Measurements from ENCODE around the gene SYNDIG1L. TPM values are rescaled to one million over a fixed set of nuclear protein-coding genes. Genes with fewer than 3 reads are reported as not detected.

Gene SYNDIG1L
- under 1 TPM in 2 of 3 donors, not detected in 1; 0.14 to 0.22 TPM for total RNA-seq
- long read RNA-seq, donor 1: 0 reads
- long read RNA-seq, donor 2: 0 reads

DNA sequence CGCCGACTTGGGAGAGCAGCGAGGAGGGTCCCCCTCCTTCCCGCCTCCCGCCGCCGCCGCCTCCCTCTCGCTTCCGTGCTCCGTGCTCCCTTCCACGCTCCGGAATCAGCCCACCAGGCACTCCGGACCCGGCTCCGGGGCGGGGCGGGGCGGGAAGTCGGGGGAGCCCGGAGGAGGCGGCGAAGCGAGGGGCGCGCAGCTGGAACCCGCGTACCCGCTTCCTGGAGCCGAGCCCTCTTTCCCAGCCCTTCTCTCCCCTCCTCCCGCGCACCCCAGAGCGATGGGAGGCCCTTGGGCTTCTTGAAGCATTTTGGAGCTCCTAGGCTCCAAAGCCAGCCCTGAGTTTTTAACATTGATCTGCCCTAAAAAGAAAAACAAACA lies at the start of gene SYNDIG1L:
TSS of gene SYNDIG1L (minus strand) at position 9 of the 381 bp plus-strand sequence. CDS start 16,466 bp downstream, outside the sequence.
- Histone ChIP-seq H3K4me1 (ENCODE audit: low read depth) (no peaks in the 10 kb centered on the region), H3K36me3 (ENCODE audit: low read depth) (no peaks in the 10 kb centered on the region), H3K4me3 (no peak within 1 kb of the TSS), H3K9me3 (no peaks in the 10 kb centered on the region)
- TF ChIP-seq, protein P1, sequence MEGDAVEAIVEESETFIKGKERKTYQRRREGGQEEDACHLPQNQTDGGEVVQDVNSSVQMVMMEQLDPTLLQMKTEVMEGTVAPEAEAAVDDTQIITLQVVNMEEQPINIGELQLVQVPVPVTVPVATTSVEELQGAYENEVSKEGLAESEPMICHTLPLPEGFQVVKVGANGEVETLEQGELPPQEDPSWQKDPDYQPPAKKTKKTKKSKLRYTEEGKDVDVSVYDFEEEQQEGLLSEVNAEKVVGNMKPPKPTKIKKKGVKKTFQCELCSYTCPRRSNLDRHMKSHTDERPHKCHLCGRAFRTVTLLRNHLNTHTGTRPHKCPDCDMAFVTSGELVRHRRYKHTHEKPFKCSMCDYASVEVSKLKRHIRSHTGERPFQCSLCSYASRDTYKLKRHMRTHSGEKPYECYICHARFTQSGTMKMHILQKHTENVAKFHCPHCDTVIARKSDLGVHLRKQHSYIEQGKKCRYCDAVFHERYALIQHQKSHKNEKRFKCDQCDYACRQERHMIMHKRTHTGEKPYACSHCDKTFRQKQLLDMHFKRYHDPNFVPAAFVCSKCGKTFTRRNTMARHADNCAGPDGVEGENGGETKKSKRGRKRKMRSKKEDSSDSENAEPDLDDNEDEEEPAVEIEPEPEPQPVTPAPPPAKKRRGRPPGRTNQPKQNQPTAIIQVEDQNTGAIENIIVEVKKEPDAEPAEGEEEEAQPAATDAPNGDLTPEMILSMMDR (IDR thresholded peaks at IDR 0.05): no peak
- intact Hi-C loops (cut with DNase I, micrococcal nuclease): no loop called here
- DNase-seq (no peak), ATAC-seq (no peak)

DNA sequence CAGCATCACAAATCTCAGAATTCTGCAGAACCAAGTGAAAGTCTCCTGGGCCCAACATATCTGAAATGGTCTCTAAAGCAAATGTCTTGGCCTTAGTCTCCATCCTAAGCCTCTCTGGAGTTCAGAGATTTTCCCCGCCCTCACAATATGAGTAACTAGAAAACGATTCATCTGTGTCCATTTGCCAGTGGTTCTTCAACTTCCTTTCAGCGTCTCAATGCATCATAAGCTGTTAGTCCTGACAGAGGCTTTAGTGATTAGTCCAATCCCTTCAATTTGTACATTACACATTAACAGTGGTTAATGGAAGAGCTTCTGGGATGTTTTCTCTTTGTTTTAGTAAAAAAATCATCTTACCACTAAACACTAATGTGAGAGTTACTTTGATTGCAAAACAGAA lies 49.7 kb upstream of the SYNDIG1L start:
- H3K36me3 ChIP-seq (ENCODE audit: low read depth): no peaks in the 10 kb centered on the region
- ATAC-seq (no peak), DNase-seq (no peak)
- no peaks in the 10 kb centered on the region for H3K4me1 ChIP-seq (ENCODE audit: low read depth)
- no peak overlapping the region for H3K4me3 ChIP-seq
- intact Hi-C loops (cut with DNase I, micrococcal nuclease): loop anchor here (10.0 kb wide), 1 partner anchor 111 kb away; no protein-coding TSS in a partner anchor
- H3K9me3 ChIP-seq: no peaks in the 10 kb centered on the region
- TF ChIP-seq, protein P1 (IDR thresholded peaks at IDR 0.05): no peak

DNA sequence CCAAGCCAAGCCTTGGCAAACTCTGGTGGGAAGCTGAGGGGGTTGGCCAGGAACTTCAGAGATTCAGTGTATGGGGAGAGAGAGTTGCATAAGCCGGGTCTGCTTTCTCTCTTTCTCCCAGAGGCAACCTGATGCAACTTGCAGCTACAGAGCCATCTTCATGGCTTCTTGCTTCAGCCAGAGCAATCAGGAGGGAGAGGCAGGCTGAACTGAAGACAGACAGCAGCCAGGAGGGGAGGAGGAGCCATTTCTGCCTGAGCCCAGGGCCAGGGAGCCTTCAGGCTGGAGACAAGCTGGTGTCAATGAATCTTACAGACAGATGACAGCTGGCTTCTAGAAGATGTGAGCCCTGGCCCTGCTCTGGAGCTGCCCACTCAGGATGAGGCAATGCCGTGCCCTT lies 48.4 kb upstream of the SYNDIG1L start:
- intact Hi-C loops (cut with DNase I, micrococcal nuclease): loop anchor here (10.0 kb wide), 1 partner anchor 110 kb away; no protein-coding TSS in a partner anchor
- ATAC-seq: no peak
- H3K36me3 ChIP-seq (ENCODE audit: low read depth): no peaks in the 10 kb centered on the region

DNA sequence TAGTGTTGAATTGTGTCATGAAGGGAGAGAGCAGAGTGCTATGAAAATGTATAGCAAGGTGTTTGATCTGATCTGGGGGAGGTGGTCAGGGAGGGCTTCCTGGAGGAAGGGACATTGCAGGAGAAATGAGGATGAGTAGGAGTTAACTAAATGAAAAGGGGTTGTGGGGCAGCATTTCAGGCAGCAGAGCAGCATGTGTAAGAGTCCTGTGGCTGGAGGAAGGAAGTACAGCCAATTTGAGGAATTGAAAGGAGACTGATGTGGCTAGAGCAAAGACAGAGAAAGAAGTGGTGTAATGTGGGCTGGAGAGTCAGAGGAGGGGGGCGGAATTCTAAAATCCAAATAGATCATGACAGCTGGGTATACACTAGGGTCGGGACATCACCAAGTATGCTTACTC lies 46.6 kb upstream of the SYNDIG1L start:
- H3K4me3 ChIP-seq: no peak overlapping the region
- TF ChIP-seq, protein P1 (IDR thresholded peaks at IDR 0.05): no peak
- H3K4me1 ChIP-seq (ENCODE audit: low read depth): no peaks in the 10 kb centered on the region
- no peaks in the 10 kb centered on the region for H3K9me3 ChIP-seq
- DNase-seq (no peak), ATAC-seq (no peak)
- intact Hi-C loops (cut with DNase I, micrococcal nuclease): loop anchor here (10.0 kb wide), 1 partner anchor 108 kb away; no protein-coding TSS in a partner anchor
- no peaks in the 10 kb centered on the region for H3K36me3 ChIP-seq (ENCODE audit: low read depth)

More for the DNA sequence above, 48.4 kb upstream of the SYNDIG1L start:
- no peaks in the 10 kb centered on the region for H3K9me3 ChIP-seq
- DNase-seq: no peak
- no peaks in the 10 kb centered on the region for H3K4me1 ChIP-seq (ENCODE audit: low read depth)
- H3K4me3 ChIP-seq: no peak overlapping the region
- TF ChIP-seq, protein P1 (IDR thresholded peaks at IDR 0.05): no peak

DNA sequence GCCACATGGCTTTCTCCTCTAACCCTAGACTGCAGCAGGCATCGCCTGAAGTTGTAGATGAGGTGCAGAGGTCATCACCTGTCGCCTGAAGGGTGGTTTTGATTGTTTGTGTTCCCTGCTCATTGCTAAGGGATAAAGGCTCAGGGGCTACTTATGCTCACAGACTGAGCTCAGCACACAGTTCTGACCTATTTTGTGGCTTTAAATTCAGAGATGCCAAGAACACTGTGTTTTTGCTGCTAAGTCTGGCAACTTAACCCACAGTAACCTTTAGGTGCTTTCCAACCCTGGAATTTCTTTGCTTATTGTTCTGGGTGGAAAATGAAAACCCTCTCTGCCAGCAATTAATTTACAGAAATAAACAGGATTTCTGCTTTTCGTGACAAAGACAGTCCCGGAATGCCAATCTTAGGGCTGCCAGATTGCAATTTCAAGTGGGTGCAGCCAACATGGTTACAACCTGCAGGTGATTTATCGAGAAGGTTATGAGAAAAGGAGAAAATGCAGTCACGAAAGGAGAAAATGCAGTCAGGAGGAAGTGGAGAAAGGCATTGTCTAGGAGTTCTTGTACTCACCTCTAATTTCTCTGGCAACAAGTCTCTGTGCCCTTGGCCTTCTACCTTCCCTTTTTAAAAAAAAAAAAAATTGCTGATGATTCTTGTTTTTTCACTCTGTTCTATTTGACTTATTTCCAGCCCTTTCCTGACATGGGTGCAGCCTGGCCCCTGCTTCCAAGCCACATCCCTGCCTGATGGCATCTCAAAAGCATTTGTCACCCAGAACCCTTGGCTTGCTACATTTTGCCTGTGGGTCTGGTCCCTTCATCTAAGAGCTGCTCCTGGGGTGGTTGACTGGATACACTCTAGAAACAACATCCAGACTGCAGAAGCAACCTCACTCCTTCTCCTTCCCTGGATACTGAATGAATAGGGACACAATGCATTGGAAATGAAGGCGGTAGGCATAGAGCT lies 43.8 kb upstream of the SYNDIG1L start:
- DNase-seq (no peak), ATAC-seq (no peak)
- intact Hi-C loops (cut with DNase I, micrococcal nuclease): loop anchor here (10.0 kb wide), 1 partner anchor 105 kb away; no protein-coding TSS in a partner anchor
- TF ChIP-seq, protein P1 (IDR thresholded peaks at IDR 0.05): no peak
- H3K9me3 ChIP-seq: no peaks in the 10 kb centered on the region
- H3K4me3 ChIP-seq: no peak overlapping the region
- no peaks in the 10 kb centered on the region for H3K36me3 ChIP-seq (ENCODE audit: low read depth)
- no peaks in the 10 kb centered on the region for H3K4me1 ChIP-seq (ENCODE audit: low read depth)
